A673 (cell line): ENCODE data around the gene CD28. TPM values are rescaled to one million over a fixed set of nuclear protein-coding genes. Genes with fewer than 3 reads are reported as not detected.

Experiments
- BruUV-seq: library from RNA; stranded (reverse); fragments of 400-500 nt; replicated peaks from 2 replicates; lab custom pipeline; 2021; lab: Mats Ljungman, UMichigan
- CTCF ChIA-PET: fragments of 300-600 bp; sonication (Branson Sonifier 250); formaldehyde crosslinking; loops from one replicate; lab custom pipeline; 2022; ENCODE audit warnings: antibody characterized with exemption; lab: Charles Lee
- POLR2A ChIA-PET: fragments of 300-600 bp; sonication (Branson Sonifier 250); formaldehyde crosslinking; loops from one replicate; lab custom pipeline; 2022; ENCODE audit warnings: antibody characterized with exemption; ENCODE audit not compliant: low non-redundant PET; lab: Charles Lee
- DNase-seq: peaks from one replicate; pipeline ENCODE4 v3.0.0-alpha.2; 2015; ENCODE audit warnings: low spot score
- H3K27ac ChIP-seq: fragments of 200-600 bp; sonication (generic); 2 replicates; pipeline ENCODE4 v1.5.1; 2016; ENCODE audit warnings: mixed run types, low read depth, mild to moderate bottlenecking, mixed read lengths, antibody characterized with exemption, low read length; ENCODE audit not compliant: poor library complexity, severe bottlenecking
- H3K27me3 ChIP-seq: fragments of 200-600 bp; sonication (generic); replicated peaks from 2 replicates; pipeline ENCODE4 v1.6.1; 2017; ENCODE audit warnings: mixed run types, low read depth, mild to moderate bottlenecking, mixed read lengths, antibody characterized with exemption, low read length; ENCODE audit not compliant: insufficient read depth, poor library complexity
- H3K36me3 ChIP-seq: fragments of 200-600 bp; sonication (generic); 2 replicates; pipeline ENCODE4 v1.6.1; 2016; ENCODE audit warnings: mixed run types, mild to moderate bottlenecking, mixed read lengths, antibody characterized with exemption, low read length; ENCODE audit not compliant: insufficient read depth, poor library complexity, severe bottlenecking
- H3K4me1 ChIP-seq: fragments of 200-600 bp; sonication (generic); 2 replicates; pipeline ENCODE4 v1.6.1; 2017; ENCODE audit warnings: mixed run types, mild to moderate bottlenecking, mixed read lengths, antibody characterized with exemption, low read length; ENCODE audit not compliant: insufficient read depth, poor library complexity, severe bottlenecking
- H3K4me3 ChIP-seq: fragments of 200-600 bp; sonication (generic); 2 replicates; pipeline ENCODE4 v1.5.1; 2016; ENCODE audit warnings: low read depth, mixed run types, mild to moderate bottlenecking, mixed read lengths, low read length; ENCODE audit not compliant: poor library complexity, severe bottlenecking
- H3K9me3 ChIP-seq: fragments of 200-600 bp; sonication (generic); 2 replicates; pipeline ENCODE4 v1.6.1; 2016; ENCODE audit warnings: mixed run types, low read depth, mild to moderate bottlenecking, mixed read lengths, antibody characterized with exemption, low read length; ENCODE audit not compliant: poor library complexity, severe bottlenecking
- EZH2 ChIP-seq: fragments of 200-600 bp; sonication (generic); IDR thresholded peaks from 2 replicates; pipeline ENCODE4 v1.6.1; 2017; ENCODE audit warnings: borderline replicate concordance, low read depth, mild to moderate bottlenecking, mixed read lengths, antibody characterized with exemption, low read length; ENCODE audit not compliant: poor library complexity, severe bottlenecking
- intact Hi-C: fragments of 100-400 bp; cut with micrococcal nuclease; formaldehyde crosslinking; loops from one replicate; pipeline ENCODE4 v1.10.0; 2022; ENCODE audit not compliant: unreplicated experiment
- total RNA-seq: library from RNA; stranded (reverse); gene quantifications from 2 replicates; pipeline ENCODE4 v1.2.3, GENCODE V29; 2021
- TF ChIP-seq, protein P1 (sequence below): fragments of 300-800, 200-600 bp; sonication (generic); conservative IDR thresholded peaks from 2 replicates; pipeline ENCODE4 v1.5.1; 2017; ENCODE audit warnings: low read depth, mild to moderate bottlenecking, antibody characterized with exemption, low read length, moderate library complexity, mixed read lengths

Gene CD28
- total RNA-seq, 1 experiment from 2014 or later = not detected

DNA sequence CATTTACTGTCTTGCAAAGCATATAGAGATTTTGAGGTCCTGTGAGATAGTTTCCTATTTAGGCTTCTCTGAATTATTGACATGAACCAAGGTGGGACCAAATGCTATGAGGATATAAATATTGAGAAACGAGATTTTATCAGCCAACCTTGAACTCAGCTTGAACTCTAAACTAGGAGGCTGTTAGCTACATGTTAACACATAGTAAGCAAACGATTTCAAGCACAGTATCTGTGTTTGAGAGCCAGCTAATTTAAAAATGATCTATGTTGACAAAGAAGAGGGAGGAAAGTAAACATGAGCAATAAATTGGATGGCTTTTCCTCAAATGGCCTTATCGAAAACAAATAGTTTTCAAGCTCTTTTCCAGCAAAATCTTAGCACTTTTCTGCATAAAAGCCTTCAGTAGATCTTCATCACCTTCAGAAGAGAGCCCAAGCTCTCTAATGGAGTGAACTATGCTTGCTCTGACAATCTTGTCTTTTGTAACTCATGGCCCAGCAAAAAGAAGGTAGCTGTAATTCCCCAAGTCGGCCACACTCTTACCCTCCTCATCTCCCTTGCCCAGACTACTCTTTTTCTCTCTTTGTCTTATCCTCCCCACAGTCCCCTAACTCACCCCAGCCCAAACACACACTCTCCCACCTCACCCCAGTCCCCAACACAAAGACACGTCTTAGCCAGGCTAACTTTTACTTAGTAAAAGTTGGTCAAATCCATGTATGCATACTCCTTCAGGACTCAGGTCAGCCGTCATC lies 14.7 kb downstream of the CD28 start:
- POLR2A ChIA-PET = interaction anchor here (0.5 kb wide), 1 partner anchor 27 kb away, joined by 13 read pairs; no protein-coding TSS in a partner anchor
- no peaks in the 10 kb centered on the region for H3K4me1 ChIP-seq
- intact Hi-C loops = no loop called here
- no peak for DNase-seq
- H3K27ac ChIP-seq = no peak overlapping the region
- H3K36me3 ChIP-seq = no peaks in the 10 kb centered on the region
- no peaks in the 10 kb centered on the region for H3K27me3 ChIP-seq
- H3K4me3 ChIP-seq = no peak overlapping the region
- no peaks in the 10 kb centered on the region for H3K9me3 ChIP-seq
- TF ChIP-seq, protein P1, sequence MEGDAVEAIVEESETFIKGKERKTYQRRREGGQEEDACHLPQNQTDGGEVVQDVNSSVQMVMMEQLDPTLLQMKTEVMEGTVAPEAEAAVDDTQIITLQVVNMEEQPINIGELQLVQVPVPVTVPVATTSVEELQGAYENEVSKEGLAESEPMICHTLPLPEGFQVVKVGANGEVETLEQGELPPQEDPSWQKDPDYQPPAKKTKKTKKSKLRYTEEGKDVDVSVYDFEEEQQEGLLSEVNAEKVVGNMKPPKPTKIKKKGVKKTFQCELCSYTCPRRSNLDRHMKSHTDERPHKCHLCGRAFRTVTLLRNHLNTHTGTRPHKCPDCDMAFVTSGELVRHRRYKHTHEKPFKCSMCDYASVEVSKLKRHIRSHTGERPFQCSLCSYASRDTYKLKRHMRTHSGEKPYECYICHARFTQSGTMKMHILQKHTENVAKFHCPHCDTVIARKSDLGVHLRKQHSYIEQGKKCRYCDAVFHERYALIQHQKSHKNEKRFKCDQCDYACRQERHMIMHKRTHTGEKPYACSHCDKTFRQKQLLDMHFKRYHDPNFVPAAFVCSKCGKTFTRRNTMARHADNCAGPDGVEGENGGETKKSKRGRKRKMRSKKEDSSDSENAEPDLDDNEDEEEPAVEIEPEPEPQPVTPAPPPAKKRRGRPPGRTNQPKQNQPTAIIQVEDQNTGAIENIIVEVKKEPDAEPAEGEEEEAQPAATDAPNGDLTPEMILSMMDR = no peak
- no peak for TF ChIP-seq EZH2
- CTCF ChIA-PET = no interaction called here
- BruUV-seq = no TSS peak

DNA sequence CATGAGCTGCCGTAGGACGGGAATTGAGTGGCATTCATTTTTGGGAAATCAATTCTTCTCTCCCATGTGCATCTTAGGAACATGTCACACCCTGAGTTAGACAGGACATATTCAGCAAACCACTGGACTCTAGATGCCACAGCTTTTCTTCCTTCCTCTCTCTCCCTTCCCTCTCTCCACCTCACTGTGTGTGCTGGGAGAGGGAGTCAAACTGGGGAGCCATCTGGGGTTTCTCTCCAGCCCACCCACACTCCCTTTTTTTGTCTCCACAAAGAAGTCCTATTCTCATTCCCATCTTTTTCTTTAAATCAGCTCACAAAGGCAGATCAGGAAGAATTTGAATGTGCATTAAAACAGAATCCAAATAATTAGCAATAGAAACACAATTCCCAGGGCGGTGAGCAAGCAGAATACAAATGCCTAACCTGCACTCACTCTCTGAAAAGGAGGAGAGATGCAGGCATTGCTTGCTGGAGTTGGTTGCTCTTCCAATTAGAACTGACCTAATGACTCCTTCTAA lies 15.4 kb downstream of the CD28 start:
- intact Hi-C loops = no loop called here
- TF ChIP-seq, protein P1 = no peak
- TF ChIP-seq EZH2 = no peak
- CTCF ChIA-PET = no interaction called here

DNA sequence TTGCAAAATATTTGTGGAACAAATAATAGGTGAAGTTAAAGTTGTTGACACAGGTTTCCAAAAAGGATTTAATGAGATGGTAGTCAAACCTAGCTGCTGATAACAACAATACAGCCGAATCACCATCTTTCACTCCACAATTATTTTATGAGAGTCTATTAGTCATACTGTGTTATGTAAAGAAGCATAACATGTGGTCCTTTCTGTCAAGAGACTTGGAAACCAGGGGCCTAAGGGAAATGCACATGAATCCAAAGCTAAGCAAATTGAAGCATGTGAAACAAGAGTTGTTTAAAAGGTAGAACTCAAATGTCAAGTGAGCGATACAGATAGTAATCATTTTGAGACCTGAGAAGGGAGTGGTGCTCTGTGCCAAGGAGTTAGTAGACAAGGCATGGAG lies 16.0 kb downstream of the CD28 start:
- DNase-seq = no peak
- no peaks in the 10 kb centered on the region for H3K27me3 ChIP-seq
- no peak overlapping the region for H3K27ac ChIP-seq
- H3K4me1 ChIP-seq = no peaks in the 10 kb centered on the region
- no peaks in the 10 kb centered on the region for H3K9me3 ChIP-seq
- ChIA-PET POLR2A (no interaction called here), CTCF (no interaction called here)
- H3K36me3 ChIP-seq = no peaks in the 10 kb centered on the region
- no peak overlapping the region for H3K4me3 ChIP-seq
- TF ChIP-seq, protein P1 = no peak
- no peak for TF ChIP-seq EZH2
- intact Hi-C loops = no loop called here
- BruUV-seq = no TSS peak

More for the DNA sequence above, 15.4 kb downstream of the CD28 start:
- Histone ChIP-seq H3K4me3 (no peak overlapping the region), H3K36me3 (no peaks in the 10 kb centered on the region), H3K9me3 (no peaks in the 10 kb centered on the region), H3K4me1 (no peaks in the 10 kb centered on the region), H3K27me3 (no peaks in the 10 kb centered on the region), H3K27ac (no peak overlapping the region)
- DNase-seq = no peak
- BruUV-seq = no TSS peak
- POLR2A ChIA-PET = no interaction called here
